Inferior parietal cortex (tissue), 1 donor: ENCODE measurements around the gene ATL3.
"Not testable (repeated sequence)": the region's sequence is repeated elsewhere in the genome, so short reads cannot be mapped to it uniquely, and the experiment has no call there.

Experiments used
- DNase-seq: peaks from one replicate; pipeline ENCODE4 v3.0.0-alpha.2; 2016; ENCODE audit errors: extremely low spot score

Gene ATL3

DNA sequence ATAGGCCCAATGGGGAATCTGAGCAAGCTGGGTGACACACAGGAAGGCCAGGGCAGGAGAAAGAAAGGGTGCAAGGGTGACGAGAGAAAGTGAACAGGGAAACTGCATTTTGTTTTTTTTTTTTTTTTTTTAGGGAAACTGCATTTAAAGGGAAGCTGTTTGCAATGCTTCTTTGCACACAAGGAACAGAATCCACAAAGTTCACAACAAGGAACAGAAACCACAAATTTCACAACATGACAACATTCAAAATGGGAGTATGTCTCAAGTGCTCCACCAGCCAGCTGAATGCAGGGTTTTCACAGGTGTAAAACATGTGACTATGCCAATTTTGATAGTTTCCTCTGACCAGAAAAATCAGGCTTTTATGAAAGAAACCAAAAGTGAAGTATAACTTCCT lies 50.1 kb downstream of the ATL3 start:
- DNase-seq: no peak

DNA sequence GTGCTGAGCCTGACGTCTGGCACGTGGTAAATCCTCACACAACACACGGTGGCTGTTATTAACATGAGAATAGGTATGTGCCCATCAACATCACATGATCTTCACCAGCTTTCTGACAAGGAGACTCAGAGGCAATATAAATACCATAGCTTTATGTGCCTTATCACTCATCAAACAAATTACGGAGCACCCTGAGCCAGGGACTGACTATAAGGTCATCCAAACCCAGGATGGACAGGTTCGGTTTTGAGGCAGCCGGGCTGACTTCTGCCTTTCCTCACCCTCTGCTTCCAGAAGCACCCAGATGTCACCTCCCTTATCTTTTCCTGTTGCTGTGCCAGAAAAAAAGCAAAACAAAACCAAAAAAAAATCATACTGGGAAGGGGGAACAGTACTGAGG lies 51.2 kb downstream of the ATL3 start:
- no peak for DNase-seq

DNA sequence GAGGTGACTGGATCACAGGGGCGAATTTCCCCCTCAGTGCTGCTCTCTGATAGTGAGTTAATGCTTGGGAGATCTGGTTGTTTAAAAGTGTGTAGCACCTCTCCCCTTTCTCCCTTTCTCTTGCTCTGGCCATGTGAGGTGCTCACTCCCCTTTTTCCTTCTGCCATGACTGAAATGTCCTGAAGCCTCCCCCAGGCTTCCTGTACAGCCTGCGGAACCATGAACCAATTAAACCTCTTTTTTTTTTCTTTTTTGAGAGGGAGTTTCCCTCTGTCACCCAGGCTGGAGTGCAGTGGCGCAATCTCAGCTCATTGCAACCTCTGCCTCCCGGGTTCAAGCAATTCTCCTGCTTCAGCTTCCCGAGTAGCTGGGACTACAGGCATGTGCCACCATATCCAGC lies 53.5 kb downstream of the ATL3 start:
- DNase-seq: not testable (repeated sequence)

DNA sequence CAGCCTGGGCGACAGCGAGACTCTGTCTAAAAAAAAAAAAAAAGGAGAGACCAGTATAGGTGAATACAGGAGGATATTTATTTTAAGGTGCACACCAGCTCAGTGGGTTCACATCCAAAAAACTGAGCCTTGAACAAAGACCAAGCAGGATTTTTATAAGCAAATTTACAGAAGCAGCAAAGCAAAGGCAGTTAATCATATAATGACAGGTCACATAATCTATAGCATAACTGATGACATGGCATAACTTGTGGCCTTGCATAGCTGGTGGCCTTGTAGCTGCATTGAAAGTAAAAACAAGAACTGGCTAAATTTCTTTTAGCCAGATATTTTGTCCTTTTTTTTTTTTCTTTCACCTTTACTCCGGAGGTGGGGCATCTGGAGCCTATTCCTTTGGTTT lies 54.2 kb downstream of the ATL3 start:
- no peak for DNase-seq

DNA sequence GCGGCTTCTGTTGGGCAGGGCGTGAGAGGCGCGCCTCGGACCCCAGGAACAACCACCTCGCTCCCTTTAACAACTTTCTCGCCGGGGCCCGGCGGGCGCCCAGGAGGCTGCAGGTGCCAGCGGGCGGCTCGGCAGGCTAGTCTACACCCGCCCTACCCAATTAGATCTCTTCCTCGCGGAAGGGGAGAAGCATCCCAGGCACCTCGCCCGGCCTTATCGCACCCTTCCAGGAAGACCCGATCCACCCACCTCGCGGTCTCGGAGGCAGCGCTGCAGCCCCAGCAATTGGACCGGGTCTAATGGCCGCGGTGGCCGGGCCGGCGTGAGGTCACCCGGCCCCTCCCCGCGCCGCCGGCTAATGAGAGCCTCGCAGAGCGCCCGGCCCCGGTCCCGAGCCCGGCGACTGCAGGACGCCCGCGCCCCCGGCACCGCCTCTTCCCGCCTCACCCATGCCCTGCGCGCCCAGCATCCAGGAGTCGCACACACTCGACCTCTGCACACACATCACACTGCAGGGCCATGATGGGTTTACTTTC lies 57.0 kb downstream of the ATL3 start, which contains the start of gene PLAAT3:
TSS of gene PLAAT3 (minus strand) at position 298 of the 536 bp plus-strand sequence. CDS start 419 bp downstream, outside the sequence.
- peak; percentile 76 for DNase-seq

DNA sequence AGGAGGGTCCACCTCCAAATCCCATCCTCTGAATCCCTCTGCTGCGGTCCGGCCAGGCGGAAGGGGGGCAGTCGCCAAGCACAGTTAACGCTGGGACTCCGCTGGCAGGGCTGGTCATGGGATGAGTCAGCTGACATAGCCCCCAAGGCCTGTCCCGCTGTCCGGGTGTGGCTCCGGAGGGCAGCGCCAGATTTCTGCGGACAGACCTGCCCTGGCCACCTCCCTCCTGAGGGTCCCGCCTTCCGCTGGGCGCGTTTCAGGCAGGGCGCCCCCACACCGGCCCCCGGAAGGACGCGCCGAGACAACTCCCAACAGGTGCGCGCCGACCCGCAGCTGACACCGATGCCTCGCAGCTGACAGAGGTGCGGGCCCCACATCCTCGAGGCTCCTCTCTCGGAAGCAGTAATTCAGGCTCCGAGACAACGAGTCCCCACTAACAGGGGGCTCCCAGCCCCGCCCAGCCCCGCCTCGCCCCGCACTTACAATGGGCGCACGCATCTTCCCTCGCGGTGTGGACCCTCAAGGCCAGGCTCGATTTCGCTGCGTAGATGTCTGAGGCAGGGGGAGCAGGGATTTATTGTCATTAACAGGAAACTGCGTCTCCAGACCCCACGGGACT lies 57.5 kb downstream of the ATL3 start:
- DNase-seq: peak; percentile 70

DNA sequence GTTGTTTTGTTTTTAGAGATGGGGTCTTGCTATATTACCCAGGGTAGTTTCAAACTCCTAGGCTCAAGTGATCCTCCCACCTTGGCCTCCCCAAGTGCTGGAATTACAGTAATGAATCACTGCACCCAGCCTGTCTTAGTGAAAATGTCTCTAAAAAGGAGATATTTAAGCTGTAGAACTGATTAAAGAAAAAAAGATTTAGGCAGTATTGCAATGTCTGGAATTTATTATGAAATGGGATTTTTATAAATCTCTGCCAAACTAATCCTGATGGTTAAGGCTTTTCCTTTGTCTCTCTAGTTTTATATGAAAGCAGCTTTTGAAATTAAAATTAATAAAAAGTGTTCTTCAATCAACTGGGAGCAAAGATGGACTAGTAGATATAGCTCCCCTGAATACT lies 59.0 kb downstream of the ATL3 start:
- no peak for DNase-seq

DNA sequence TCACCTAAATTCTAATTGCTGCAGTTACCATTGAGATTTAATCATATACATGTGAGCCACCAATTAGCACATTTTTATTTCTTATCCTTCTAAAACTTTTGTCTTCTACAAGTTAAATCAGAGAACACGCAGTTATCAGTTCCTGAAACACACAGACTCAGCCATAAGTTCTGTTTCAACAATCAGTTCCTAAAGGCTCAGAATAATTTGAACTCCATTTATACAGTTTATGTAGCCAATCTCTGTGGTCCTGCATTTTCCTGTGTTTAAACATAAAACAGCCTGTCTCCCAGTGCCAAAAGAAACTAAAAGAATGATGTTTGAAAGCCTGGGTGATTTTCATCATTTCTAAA lies 59.8 kb downstream of the ATL3 start:
- no peak for DNase-seq

DNA sequence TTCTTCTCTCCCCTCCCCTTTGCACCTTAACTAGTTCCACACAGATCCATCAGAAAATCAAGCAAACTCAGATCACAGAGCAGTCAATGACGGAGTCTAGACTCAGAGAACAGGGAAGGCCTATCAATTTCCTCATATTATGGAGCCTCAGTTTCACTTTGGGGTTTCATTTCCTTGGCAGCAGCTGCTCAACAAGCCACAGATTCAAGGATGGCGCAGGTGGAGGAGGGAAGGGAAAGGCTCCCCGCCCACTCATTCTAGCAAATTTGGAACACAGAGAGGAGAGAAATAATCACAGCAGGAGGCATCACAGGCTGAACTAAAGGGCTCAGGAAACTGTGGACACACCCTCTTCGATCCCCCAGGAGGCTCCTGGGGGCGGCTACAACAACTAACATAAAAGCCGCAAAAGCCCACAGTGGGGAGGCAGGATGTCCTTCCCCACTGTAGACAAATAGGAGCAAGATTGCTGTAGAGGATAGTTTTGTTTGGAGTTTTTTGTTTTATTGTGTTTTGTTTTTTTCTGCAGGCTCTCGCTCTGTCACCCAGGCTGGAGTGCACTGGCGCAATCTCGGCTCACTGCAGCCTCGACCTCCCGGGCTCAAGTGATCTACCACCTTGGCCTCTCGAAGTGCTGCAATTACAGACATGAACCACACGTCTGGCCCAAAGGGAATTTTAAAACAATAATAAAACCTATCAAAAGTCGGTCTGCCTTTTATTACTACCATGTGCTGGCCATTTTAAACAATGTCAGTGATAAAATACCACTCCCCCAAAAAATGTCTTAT lies 60.4 kb downstream of the ATL3 start:
- peak; percentile 66 for DNase-seq

DNA sequence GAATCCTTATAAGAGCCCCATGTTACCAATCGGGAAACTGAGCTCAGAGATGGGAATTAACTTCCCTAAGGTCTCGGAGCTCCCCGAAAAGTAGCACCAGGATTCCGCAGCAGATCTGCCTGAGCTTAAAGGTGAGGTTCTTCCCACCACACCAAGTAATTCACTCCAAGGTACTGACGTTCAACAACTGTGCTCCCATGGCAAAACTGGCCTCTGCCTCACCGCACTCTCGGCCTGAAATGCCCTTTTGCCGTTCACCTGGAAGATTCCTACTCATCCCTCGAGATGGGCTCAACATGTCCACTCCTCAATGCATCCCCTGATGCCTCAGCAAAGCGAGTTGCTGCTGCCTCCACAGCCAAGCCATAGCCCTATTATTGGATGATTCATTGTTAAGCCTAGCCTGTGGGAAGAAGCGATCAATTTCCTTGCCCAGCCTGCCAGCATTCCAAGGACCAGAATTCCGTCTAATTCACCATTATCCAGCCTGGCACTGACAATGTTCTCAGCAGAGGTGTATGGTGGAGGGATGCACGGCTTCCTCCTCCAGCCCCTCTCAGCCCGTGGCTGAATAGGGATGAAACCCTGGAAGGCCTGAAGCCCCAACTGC lies 61.1 kb downstream of the ATL3 start:
- DNase-seq: no peak

DNA sequence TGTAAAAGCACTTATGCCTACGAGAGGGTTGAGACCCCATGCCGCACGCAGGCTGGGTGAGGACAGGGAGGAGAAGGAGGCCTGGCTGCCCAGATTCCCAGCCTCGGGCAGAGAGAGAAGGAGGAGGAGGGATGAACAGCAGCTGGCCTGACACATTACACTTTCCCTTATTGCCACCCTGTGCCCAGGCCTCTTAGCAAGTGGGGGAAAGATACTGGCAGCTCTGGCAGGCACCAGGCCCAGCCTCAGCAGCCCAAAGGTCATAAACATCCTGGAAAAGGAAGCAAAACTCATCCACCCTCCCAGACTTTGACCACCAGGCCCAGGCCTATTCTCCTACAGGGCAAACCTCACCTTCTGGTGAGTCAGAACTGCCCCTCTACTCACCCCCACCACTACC lies 61.6 kb downstream of the ATL3 start:
- no peak for DNase-seq

DNA sequence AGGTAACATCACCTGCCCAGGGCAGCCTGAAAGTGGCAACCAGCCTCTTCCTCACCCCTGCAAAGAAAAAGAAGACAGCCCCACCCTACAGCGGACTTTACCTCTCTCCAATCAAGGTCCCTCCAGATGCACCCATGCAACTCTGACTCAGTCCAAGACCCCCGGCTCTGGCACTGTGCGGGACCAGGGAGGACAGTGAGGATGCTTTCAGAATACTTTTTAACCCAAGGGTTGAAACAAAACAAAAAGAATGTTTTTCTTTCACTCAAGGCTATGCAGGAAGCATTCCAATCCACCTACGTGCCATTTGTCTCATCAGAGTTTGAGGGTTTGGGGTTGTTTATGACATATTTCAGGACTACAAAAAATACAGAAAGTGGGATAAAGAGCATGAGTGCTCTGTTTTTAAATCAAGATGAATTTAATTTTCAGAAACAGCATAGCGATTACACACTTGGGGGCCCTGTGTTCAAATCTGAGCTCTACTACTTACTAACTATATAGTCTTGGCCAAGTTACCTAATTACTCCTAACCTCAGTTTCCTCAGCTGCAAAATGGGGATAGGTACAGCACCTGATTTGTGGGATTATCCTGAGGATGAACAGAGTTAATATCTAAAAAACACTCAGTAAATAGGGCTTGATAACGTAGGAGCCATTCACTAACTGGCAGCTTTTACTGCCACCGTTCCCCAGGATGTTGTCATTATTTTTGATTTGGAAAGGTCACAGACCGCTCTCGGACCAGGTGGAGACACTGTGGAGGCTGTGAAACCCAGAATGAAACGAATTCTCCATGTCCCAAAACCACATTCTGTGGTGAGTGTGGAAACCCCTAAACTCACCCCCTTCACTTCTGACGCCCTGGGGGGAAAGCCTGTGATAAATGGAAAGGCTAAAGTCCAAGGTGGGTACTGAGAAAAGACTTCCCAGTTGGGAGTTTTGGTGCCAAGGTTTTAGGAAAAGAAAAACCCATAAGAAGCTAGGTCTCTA lies 62.5 kb downstream of the ATL3 start:
- no peak for DNase-seq

DNA sequence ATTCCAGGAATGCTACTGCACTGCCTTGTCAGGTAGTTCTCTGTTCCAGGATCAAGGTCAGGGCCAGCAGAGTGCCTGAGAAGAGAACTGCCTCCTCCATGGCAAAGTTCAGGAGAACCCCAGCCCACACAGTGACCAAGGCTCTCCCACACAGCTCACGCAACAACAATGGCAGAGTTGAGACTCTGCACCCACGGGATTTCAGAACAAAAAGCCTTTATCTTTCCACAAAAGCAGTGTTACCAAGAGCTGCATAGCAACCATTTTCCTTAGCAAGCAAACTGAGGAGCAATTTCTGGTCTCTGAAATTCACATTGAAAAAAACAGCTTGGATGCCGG lies 68.0 kb downstream of the ATL3 start:
- peak; percentile 90 for DNase-seq

DNA sequence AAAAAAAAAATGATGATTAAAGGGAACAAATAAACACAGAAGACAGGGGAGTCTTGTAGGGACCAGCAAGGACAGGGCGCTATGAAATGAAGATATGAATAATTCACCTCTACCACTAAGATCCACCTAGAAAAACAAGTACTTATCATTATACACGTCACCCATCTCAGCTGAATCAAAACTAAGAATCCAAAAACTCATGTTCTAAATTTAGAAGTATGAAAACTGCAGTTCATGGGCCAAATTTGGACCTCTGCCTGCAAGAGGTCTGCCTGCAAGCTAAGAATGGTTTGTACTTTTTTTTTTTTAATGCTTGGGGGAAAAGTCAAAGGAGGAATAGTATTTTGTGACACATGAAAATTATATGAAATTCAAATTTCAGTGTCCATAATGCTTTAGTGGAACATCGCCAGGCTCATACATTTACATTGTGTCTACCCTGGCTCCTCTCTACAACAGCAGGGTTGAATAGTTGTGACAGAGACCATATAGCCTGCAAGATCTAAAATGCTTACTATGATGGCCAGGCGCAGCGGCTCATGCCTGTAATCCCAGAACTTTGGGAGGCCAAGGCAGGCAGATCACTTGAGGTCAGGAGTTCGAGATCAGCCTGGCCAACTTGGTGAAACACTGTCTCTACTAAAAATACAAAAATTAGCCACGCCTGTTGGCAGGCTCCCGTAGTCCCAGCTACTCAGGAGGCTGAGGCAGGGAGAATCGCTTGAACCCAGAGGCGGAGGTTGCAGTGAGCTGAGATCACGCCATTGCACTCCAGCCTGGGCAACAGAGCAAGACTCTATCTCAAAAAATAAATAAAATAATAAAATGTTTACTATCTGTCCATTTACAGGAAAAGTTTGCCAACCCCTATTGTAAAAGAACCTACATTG lies 68.6 kb downstream of the ATL3 start:
- not testable (repeated sequence) for DNase-seq

DNA sequence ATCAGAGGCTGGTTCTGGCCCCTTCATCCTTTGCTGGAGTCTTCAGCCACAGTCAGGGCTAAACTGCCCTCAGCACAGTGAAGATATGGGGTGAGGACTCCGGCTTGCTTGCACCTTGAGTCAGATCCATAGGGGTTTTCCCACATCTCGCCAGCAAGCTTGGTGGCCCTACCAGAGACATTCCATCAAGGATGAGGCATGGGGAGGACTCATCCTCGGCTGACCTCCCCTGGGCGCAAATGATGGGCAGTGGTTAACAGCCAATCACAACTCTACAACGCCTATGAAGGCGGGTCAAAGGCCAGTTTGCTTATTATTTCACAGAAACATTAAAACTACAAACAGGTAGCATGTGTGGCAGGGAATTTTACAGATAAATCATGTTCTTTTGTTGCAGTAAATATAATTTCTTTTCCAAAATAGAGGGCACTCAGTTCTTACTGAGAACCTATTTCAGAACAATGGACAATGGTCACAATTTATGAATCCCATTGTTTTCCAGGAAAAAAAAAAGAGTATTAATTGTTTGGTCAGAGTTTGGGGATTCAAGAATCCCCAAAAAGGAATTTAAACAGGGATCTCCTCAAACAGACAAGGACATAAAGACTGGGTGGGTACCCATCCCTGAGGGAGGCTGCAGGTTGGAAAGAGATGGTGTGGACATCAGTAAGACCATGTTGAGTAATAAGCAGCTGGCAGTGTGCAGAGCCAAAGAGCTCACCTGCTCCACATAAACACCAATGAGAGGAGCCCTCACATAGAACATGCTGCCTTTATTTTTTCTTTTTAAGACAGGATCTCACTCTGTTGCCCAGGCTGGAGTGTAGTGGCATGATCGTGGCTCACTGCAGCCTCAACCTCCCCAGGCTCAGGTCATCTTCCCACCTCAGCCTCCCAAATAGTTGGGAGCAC lies 71.7 kb downstream of the ATL3 start:
- DNase-seq: peak; percentile 59

DNA sequence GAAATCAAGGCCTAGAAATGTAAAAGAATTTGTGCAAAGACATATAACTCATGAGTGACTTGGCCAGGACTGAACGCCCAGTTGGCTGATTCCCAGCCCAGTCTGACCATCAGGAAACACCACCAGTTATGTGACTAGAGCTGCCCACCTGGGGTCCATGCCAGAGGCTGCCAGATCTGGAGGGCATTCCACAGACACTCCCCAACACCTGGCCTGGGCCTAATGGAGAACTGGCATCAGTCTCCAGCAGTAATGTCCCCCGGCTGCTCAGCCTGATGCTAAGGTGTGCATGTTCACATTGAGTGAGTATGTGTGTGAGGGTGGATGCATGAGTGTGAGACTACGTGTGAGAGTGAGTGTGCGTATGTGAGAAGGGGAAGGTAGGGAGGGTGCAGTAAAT lies 72.6 kb downstream of the ATL3 start:
- no peak for DNase-seq

DNA sequence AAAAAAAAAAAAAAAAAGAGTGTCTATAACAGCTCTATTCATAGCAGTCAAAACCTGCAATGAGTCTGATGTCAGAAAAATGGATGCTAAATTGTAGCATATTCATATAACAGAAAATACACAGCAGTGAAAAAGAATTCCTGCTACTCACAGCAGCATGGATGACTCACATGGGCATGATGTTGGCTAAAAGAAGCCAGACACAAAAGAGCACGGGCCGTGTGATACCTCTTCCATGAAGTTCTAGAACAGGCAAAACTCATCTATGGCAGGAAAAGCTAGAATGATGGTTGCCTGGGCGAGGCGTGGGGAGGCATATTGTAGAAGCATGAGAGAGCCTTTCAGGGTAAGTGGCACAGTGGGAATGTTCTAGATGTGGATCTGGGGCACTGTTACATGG lies 75.9 kb downstream of the ATL3 start:
- no peak for DNase-seq

DNA sequence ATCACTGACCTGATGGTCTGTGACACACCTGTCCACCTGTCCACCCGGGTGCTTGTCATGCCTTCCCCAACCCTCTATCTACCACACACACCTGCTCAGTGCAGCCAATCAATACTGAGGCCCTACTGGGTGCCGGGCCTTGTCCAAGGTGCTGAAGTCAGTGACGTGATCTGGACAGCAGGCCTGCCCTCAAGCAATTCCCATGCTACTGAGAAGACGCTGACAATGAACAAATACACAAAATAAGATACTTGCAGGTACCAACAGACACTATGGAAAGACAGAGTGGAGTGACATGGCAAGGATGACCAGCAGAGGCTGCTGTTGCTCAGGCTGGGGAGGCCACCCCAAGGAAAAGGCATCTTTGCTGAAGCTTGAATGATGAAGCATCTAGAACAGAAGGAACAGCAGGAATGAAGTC lies 78.2 kb downstream of the ATL3 start:
- DNase-seq: peak; percentile 66

DNA sequence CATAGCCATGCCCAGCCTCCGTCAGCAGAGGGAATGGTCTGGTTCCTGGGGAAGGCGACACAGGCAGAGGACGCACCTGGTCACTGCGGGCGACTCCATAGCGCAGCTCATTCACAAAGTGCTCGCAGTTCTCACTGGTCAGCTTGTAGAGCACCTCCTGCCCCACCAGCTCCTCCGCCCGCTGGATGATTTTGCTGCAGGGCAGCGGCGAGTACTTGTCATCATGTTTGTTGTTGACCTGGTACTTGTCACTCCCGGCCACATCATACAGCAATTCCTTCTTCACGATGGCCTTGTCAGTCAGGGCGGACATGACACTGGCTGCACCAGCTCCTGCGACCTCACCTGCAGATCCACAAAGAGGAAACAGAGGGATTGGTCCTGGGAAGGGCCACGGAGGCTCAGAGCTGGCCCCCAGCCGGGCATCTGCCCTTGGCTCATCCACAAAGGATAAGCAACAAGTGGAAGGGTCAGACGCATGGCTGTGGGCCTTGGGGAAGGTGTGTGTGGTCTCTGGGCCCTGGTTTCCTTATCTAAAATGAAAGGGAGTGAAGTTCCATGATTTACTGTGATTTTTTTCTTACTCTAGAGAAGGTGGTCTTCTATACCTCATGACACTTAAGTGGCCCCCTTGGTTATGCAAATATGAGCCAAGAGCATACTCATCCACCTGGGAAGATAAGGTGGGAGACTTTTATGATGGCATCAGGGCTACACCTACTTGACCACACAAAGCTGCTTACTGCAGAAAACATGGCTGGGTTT lies 81.0 kb downstream of the ATL3 start:
- DNase-seq: no peak
